Activated CD4-positive, alpha-beta memory T cell treated with anti-CD3 and anti-CD28 coated beads for 36 hours (primary cell): ENCODE measurements around the gene RANBP3L. TPM values are rescaled to one million over a fixed set of nuclear protein-coding genes. Genes with fewer than 3 reads are reported as not detected.
"Not testable (repeated sequence)": the region's sequence is repeated elsewhere in the genome, so short reads cannot be mapped to it uniquely, and the experiment has no call there.

ENCODE experiments used
- CTCF ChIA-PET: fragments of 350-600 bp; sonication (Branson Sonifier 250); formaldehyde crosslinking; loops from one replicate; lab custom pipeline; 2021; ENCODE audit warnings: antibody characterized with exemption, inconsistent platforms; lab: Charles Lee
- POLR2A ChIA-PET: fragments of 350-600 bp; sonication (Branson Sonifier 250); formaldehyde crosslinking; loops from one replicate; lab custom pipeline; 2021; ENCODE audit warnings: antibody characterized with exemption; lab: Charles Lee
- DNase-seq: peaks from one replicate; pipeline ENCODE4 v3.0.0-alpha.2; 2020
- H3K27ac Mint-ChIP-seq: one replicate; pipeline ENCODE4 v1.8.0; 2021; ENCODE audit warnings: mixed read lengths
- H3K27me3 Mint-ChIP-seq: one replicate; pipeline ENCODE4 v1.8.0; 2021; ENCODE audit warnings: mixed read lengths
- H3K36me3 Mint-ChIP-seq: one replicate; pipeline ENCODE4 v1.8.0; 2021; ENCODE audit warnings: mixed read lengths
- H3K4me1 Mint-ChIP-seq: one replicate; pipeline ENCODE4 v1.8.0; 2021; ENCODE audit warnings: low read depth, mixed read lengths
- H3K4me3 Mint-ChIP-seq: one replicate; pipeline ENCODE4 v1.8.0; 2021; ENCODE audit warnings: mild to moderate bottlenecking, mixed read lengths
- H3K9me3 Mint-ChIP-seq: one replicate; pipeline ENCODE4 v1.8.0; 2021; ENCODE audit warnings: mixed read lengths
- intact Hi-C: fragments of 100-400 bp; cut with micrococcal nuclease; formaldehyde crosslinking; loops from one replicate; pipeline ENCODE4 v1.15.1; 2023
- total RNA-seq, 2 experiments: library from RNA; stranded (reverse); gene quantifications; one replicate each; pipeline ENCODE4 v1.2.3, GENCODE V29; 2021

RANBP3L gene
- total RNA-seq, 2 experiments from 2014 or later, result not detected

DNA sequence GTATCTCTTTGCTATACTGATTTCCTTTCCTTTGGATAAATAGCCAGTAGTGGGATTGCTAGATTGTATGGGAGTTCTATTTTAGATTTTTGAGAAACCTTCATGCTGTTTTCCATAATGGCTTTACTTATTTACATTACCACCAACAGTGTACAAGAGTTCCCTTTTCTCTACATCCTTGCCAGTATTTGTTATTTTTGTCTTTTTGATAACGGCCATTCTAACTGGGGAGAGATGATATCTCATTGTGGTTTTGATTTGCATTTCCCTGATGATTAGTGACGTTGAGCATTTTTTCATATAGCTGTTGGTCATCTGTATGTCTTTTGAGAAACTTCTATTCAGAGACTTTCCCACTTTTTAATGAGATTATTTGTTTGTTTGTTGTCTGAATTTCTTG is 85.8 kb downstream of the RANBP3L start:
- intact Hi-C loops, result no loop called here
- CTCF ChIA-PET, result interaction anchor here (0.5 kb wide), 1 partner anchor 1540 kb away, joined by 3 read pairs; no protein-coding TSS in a partner anchor
- DNase-seq, result no peak
- H3K9me3 Mint-ChIP-seq, result no peaks in the 10 kb centered on the region
- no peaks in the 10 kb centered on the region for H3K4me1 Mint-ChIP-seq
- peaks cover 20% of the 10 kb centered on the region for H3K36me3 Mint-ChIP-seq
- H3K4me3 Mint-ChIP-seq, result no peak overlapping the region
- H3K27me3 Mint-ChIP-seq, result no peaks in the 10 kb centered on the region
- no peak overlapping the region for H3K27ac Mint-ChIP-seq
- POLR2A ChIA-PET, result no interaction called here

DNA sequence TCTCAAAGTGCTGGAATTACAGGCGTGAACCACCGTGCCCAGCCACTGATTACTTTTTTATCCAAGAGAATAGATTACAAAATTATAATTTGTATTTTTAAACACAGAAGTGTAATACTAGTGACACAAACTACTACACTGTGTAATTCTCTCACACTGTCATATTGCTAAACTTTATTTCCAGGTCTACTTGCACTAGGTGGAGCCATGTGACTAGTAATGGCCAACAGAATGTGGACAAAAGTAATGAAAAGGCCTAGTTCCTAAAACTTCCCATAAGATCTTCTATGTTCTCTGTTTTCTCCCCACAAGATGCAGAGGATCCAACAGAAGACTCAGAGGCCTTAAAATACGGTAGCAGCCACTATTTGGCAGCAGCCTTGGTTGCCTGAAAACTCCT is 87.3 kb downstream of the RANBP3L start:
- H3K9me3 Mint-ChIP-seq, result no peaks in the 10 kb centered on the region

DNA sequence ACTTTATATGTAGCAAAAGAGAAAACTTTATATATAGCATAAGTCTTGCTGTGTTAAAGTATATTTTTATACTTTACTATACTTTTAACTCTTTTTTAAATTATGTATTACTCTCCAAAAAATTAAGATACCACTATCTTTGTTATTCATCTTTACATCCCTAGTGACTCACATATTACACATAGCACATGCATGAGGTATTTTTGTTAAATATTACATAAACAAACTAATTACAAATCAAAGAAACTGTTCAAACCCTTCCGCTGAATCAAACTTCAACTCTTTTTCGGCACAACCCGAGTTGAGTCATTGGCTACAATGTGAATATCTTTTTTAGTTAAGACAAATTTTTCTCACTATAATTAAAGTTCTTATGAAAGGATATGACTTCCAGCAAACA is 92.0 kb downstream of the RANBP3L start:
- CTCF ChIA-PET, result no interaction called here
- Mint-ChIP-seq H3K4me1 (no peaks in the 10 kb centered on the region), H3K4me3 (no peak overlapping the region), H3K36me3 (peaks cover 16% of the 10 kb centered on the region), H3K27ac (no peak overlapping the region), H3K27me3 (no peaks in the 10 kb centered on the region), H3K9me3 (peaks cover 3% of the 10 kb centered on the region)
- POLR2A ChIA-PET, result no interaction called here
- intact Hi-C loops, result no loop called here
- no peak for DNase-seq

More for the DNA sequence above, 87.3 kb downstream of the RANBP3L start:
- Mint-ChIP-seq H3K4me1 (no peaks in the 10 kb centered on the region), H3K4me3 (no peak overlapping the region), H3K27me3 (no peaks in the 10 kb centered on the region), H3K27ac (no peak overlapping the region), H3K36me3 (peaks cover 18% of the 10 kb centered on the region)
- intact Hi-C loops, result no loop called here
- DNase-seq, result no peak
- POLR2A ChIA-PET, result no interaction called here
- CTCF ChIA-PET, result no interaction called here

DNA sequence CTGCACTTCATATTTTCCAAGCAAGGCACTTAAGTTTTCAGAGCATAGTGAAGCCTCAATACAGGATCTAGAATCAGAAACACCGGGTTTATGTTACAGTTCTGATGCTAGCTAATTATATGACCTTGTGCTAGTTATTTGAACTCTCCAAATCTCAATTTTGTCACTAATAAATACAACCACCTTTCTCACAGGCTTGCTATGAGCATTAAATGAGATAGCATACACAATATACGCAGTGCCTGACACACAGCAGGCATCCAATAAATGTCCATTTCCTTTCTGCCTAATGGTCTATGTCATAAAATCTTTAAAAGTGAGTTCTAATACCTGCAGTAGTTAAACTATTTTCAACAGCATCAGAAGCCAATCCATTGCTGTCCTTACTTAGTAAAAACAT is 92.9 kb downstream of the RANBP3L start:
- ChIA-PET CTCF (interaction anchor here (2.1 kb wide), 1 partner anchor 129 kb away, joined by 9 read pairs; no protein-coding TSS in a partner anchor), POLR2A (no interaction called here)
- DNase-seq, result no peak
- Mint-ChIP-seq H3K27me3 (no peaks in the 10 kb centered on the region), H3K36me3 (peaks cover 16% of the 10 kb centered on the region), H3K27ac (no peak overlapping the region), H3K4me1 (no peaks in the 10 kb centered on the region), H3K9me3 (peaks cover 3% of the 10 kb centered on the region), H3K4me3 (no peak overlapping the region)
- intact Hi-C loops, result no loop called here

DNA sequence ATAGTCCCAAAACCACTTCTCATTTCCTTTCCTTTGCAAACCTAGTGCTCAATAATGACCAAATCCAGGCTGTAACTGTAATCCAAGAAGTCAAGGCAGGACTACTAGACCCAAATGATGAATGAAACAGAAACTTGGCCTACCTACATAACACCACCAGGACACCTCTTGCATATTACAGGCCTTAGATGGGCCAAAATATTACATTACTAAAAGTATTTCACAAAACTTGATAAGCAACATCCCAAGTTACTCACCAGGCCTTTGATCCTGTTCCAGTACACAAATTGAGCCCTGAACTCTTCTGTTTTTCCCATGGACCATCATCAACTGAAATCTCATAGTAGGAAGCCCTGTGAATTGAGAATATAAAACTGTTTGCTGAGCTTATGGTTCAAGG is 94.8 kb downstream of the RANBP3L start:
- H3K27ac Mint-ChIP-seq, result no peak overlapping the region
- H3K27me3 Mint-ChIP-seq, result no peaks in the 10 kb centered on the region
- CTCF ChIA-PET, result interaction anchor here (2.1 kb wide), 1 partner anchor 128 kb away, joined by 9 read pairs; no protein-coding TSS in a partner anchor
- peaks cover 22% of the 10 kb centered on the region for H3K36me3 Mint-ChIP-seq
- no peak for DNase-seq
- POLR2A ChIA-PET, result no interaction called here
- intact Hi-C loops, result no loop called here
- peaks cover 3% of the 10 kb centered on the region for H3K9me3 Mint-ChIP-seq
- no peak overlapping the region for H3K4me3 Mint-ChIP-seq
- no peaks in the 10 kb centered on the region for H3K4me1 Mint-ChIP-seq

DNA sequence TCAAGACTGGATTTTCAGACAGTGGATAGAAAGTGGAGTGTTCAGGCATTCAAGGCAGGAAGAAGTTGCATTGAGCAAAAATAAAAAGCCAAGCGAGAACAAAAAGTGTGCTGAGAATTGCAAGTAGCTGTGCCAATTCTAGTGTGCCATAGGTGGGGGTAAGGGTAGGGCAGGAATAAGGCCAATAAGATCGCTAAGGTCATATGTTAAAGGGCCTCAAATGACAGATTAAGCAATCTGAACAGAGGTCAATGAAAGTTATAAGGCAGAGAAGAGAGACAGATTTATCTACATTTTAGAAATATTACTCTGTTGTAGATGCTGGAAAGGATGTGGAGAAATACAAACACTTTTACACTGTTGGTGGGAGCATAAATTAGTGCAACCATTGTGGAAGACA is 96.4 kb downstream of the RANBP3L start:
- Mint-ChIP-seq H3K9me3 (peaks cover 3% of the 10 kb centered on the region), H3K27me3 (no peaks in the 10 kb centered on the region), H3K4me1 (no peaks in the 10 kb centered on the region), H3K27ac (no peak overlapping the region), H3K4me3 (no peak overlapping the region), H3K36me3 (peaks cover 23% of the 10 kb centered on the region)
- intact Hi-C loops, result no loop called here
- POLR2A ChIA-PET, result no interaction called here
- CTCF ChIA-PET, result interaction anchor here (1.0 kb wide), 1 partner anchor 100 kb away, joined by 3 read pairs; no protein-coding TSS in a partner anchor
- DNase-seq, result no peak

DNA sequence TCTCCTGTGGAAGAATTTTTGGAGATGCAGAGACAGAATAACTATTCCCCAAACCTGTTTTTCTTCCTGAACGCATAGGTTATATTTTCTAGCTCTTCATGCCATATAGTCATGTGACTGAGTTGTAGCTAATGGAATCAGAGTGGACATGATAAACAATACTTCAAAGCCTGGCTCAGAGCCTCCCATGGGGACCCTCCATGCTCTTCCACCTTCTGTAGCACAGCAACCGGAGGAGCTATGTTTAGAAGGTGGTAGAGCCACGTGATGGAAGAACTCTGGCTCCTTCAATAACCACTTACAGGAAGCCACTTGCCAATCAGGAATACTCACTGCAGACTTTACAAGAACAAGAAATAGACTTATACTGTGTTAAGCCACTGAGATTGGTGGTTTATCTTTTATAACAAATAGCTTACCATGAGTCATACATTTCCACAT is 99.2 kb downstream of the RANBP3L start:
- ChIA-PET POLR2A (no interaction called here), CTCF (interaction anchor here (0.9 kb wide), 1 partner anchor 63 kb away, joined by 3 read pairs; no protein-coding TSS in a partner anchor)
- no peak for DNase-seq
- H3K27me3 Mint-ChIP-seq, result no peaks in the 10 kb centered on the region
- intact Hi-C loops, result no loop called here
- no peak overlapping the region for H3K27ac Mint-ChIP-seq
- H3K4me3 Mint-ChIP-seq, result no peak overlapping the region
- H3K36me3 Mint-ChIP-seq, result peaks cover 21% of the 10 kb centered on the region
- no peaks in the 10 kb centered on the region for H3K4me1 Mint-ChIP-seq
- peaks cover 3% of the 10 kb centered on the region for H3K9me3 Mint-ChIP-seq

DNA sequence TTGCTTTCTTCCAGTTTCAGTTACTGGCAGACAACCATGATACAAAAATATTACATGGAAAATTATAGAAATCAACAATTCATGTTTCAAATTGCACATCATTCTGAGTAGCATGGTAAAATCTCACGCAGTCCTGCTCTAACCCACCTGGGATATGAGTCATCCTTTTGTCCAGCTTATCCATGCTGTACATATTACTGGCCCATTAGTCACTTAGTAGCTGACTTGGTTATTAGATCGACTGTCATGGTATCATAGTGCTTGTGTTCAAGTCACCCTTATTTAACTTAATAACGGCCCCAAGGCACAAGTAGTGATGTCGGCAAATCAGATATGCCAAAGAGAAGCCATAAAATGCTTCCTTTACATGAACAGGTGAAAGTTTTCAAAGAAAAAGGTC is 101.2 kb downstream of the RANBP3L start:
- no peak for DNase-seq
- intact Hi-C loops, result no loop called here
- ChIA-PET CTCF (no interaction called here), POLR2A (no interaction called here)
- no peak overlapping the region for H3K27ac Mint-ChIP-seq
- no peaks in the 10 kb centered on the region for H3K27me3 Mint-ChIP-seq
- peaks cover 26% of the 10 kb centered on the region for H3K36me3 Mint-ChIP-seq
- H3K4me3 Mint-ChIP-seq, result no peak overlapping the region
- no peaks in the 10 kb centered on the region for H3K4me1 Mint-ChIP-seq
- H3K9me3 Mint-ChIP-seq, result no peaks in the 10 kb centered on the region

DNA sequence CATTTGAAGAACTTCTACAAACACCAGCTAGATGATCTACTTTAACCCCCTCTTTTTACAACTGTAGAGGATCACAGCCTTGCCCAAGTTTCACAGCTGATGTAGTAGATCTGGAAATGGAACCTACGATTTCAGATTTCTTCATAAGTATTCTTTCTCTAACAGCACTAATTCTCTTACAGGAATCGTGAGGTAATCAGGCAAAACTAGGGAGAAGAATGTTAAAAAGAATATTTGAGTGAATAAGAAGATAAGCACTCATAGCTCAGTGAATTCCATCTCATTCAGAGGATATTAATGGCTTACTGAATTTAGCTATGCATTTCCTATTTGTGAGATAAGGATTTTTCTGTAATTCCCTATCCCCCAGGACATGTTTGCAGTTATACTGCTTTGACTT is 102.1 kb downstream of the RANBP3L start:
- ChIA-PET POLR2A (no interaction called here), CTCF (no interaction called here)
- H3K4me1 Mint-ChIP-seq, result no peaks in the 10 kb centered on the region
- H3K27ac Mint-ChIP-seq, result no peak overlapping the region
- H3K36me3 Mint-ChIP-seq, result peaks cover 22% of the 10 kb centered on the region
- DNase-seq, result no peak
- no peak overlapping the region for H3K4me3 Mint-ChIP-seq
- H3K9me3 Mint-ChIP-seq, result no peaks in the 10 kb centered on the region
- intact Hi-C loops, result no loop called here
- no peaks in the 10 kb centered on the region for H3K27me3 Mint-ChIP-seq

DNA sequence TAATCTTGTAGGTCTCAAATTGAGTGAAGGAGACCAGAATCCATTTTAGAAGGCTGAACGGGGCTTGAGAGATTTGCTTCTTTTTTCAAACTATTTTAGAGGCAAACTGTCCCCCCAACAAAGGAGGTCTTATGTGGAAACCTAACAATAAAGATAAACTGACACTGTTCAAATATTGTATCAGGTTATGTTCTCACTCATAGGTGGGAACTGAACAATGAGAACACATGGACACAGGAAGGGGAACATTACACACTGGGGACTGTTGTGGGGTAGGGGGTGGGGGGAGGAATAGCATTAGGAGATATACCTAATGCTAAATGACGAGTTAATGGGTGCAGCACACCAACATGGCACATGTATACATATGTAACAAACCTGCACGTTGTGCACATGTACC is 102.9 kb downstream of the RANBP3L start:
- H3K27ac Mint-ChIP-seq, H3K4me1 Mint-ChIP-seq, H3K9me3 Mint-ChIP-seq, H3K27me3 Mint-ChIP-seq, POLR2A ChIA-PET, intact Hi-C loops, DNase-seq, CTCF ChIA-PET, H3K4me3 Mint-ChIP-seq: not testable (repeated sequence)
- peaks cover 23% of the 10 kb centered on the region for H3K36me3 Mint-ChIP-seq

Other genes with a start within 250 kb of the RANBP3L start
- gene UGT3A2, start 235.0 kb downstream of the RANBP3L start, total RNA-seq, result not detected
- 10 to 100 TPM in 1 of 2 experiments, 1 to 10 TPM in 1; 8.1 to 10.0 TPM for gene LMBRD2, start 150.0 kb downstream of the RANBP3L start, total RNA-seq
- gene SKP2, start 149.8 kb downstream of the RANBP3L start, total RNA-seq, result 10 to 100 TPM; 33.1 to 34.7 TPM
- 10 to 100 TPM; 16.6 to 18.0 TPM for gene NADK2, start 60.0 kb downstream of the RANBP3L start, total RNA-seq